K562 (cell line): ENCODE results near the gene DHRS4L2. TPM values are rescaled to one million over a fixed set of nuclear protein-coding genes. Genes with fewer than 3 reads are reported as not detected.

Experiments used
- BRCA1 ChIP-seq, 2 experiments: fragments of 450-650 bp in 1 of 2; sonication (generic) in 1 of 2; formaldehyde crosslinking in 1 of 2; IDR thresholded peaks; 2 replicates each; pipeline versions ENCODE4 v1.5.0 to v1.6.1; 2017 to 2020; ENCODE audit warnings: mild to moderate bottlenecking in 1 of 2, missing genetic modification reagents in 1 of 2
- EP400 ChIP-seq: fragments of 450-650 bp; IDR thresholded peaks from 2 replicates; pipeline ENCODE4 v1.6.1; 2017; ENCODE audit warnings: antibody characterized with exemption, mild to moderate bottlenecking, moderate library complexity
- FOXJ3 ChIP-seq: sonication (generic); formaldehyde crosslinking; IDR thresholded peaks from 2 replicates; pipeline ENCODE4 v1.4.0; 2020; ENCODE audit warnings: mild to moderate bottlenecking, missing genetic modification reagents
- HMGN3 ChIP-seq: IDR thresholded peaks from 2 replicates; pipeline ENCODE4 v1.6.1; 2011; ENCODE audit warnings: borderline replicate concordance, low read depth, mild to moderate bottlenecking, mixed read lengths, low read length; ENCODE audit not compliant: insufficient read length; ENCODE audit errors: extremely low read depth
- KAT8 ChIP-seq: fragments of 450-650 bp; IDR thresholded peaks from 2 replicates; pipeline ENCODE4 v1.6.1; 2016; ENCODE audit warnings: low read depth, mild to moderate bottlenecking
- KLF10 ChIP-seq: fragments of 250-450 bp; sonication (Bioruptor Pico); IDR thresholded peaks from 2 replicates; pipeline ENCODE4 v1.6.1; 2021; ENCODE audit warnings: matching md5 sums
- MEIS2 ChIP-seq: fragments of 450-650 bp; IDR thresholded peaks from 2 replicates; pipeline ENCODE4 v1.6.1; 2014; ENCODE audit warnings: mild to moderate bottlenecking; ENCODE audit not compliant: partially characterized antibody
- NR0B1 ChIP-seq: fragments of 450-650 bp; IDR thresholded peaks from one replicate; pipeline ENCODE4 v1.6.1; 2018; ENCODE audit warnings: mild to moderate bottlenecking, moderate library complexity; ENCODE audit not compliant: partially characterized antibody
- POU5F1 ChIP-seq: fragments of 150-350 bp; IDR thresholded peaks from 2 replicates; pipeline ENCODE4 v1.6.1; 2014; ENCODE audit warnings: borderline replicate concordance, low read length, low read depth, mild to moderate bottlenecking; ENCODE audit not compliant: partially characterized antibody
- RB1 ChIP-seq: fragments of 450-650 bp; IDR thresholded peaks from 2 replicates; pipeline ENCODE4 v1.6.1; 2017; ENCODE audit warnings: low read depth, mild to moderate bottlenecking
- SIN3B ChIP-seq: fragments of 450-650 bp; IDR thresholded peaks from 2 replicates; pipeline ENCODE4 v1.6.1; 2017; ENCODE audit warnings: low read depth, mild to moderate bottlenecking, moderate library complexity
- SNIP1 ChIP-seq: fragments of 450-650 bp; IDR thresholded peaks from 2 replicates; pipeline ENCODE4 v1.7.1; 2017; ENCODE audit warnings: low read depth, mild to moderate bottlenecking
- SPI1 ChIP-seq: IDR thresholded peaks from 2 replicates; pipeline ENCODE4 v1.6.1; 2011; ENCODE audit warnings: low read depth, low read length, control low read depth, borderline replicate concordance
- TRIM28 ChIP-seq: fragments of 450-650 bp; IDR thresholded peaks from 2 replicates; pipeline ENCODE4 v1.6.1; 2017
- USF2 ChIP-seq: sonication (generic); formaldehyde crosslinking; IDR thresholded peaks from 2 replicates; pipeline ENCODE4 v1.5.0; 2020; ENCODE audit warnings: missing genetic modification reagents
- ZC3H4 ChIP-seq: sonication (generic); formaldehyde crosslinking; IDR thresholded peaks from 2 replicates; pipeline ENCODE4 v1.9.0; 2021; ENCODE audit warnings: missing genetic modification reagents, borderline replicate concordance
- ZNF318 ChIP-seq, 2 experiments: fragments of 450-650 bp; IDR thresholded peaks; 2 replicates each; pipeline ENCODE4 v1.6.1; 2016; ENCODE audit warnings: mild to moderate bottlenecking in 2 of 2, borderline replicate concordance in 1 of 2, low read depth in 1 of 2, moderate library complexity in 1 of 2
- ZNF764 ChIP-seq: fragments of 250-450 bp; sonication (Bioruptor Pico); IDR thresholded peaks from 2 replicates; pipeline ENCODE4 v1.4.0; 2020; ENCODE audit warnings: low read depth, mild to moderate bottlenecking, moderate library complexity
- polyA plus RNA-seq, 8 experiments: library from polyadenylated mRNA; depleted of rRNA in 4 of 8; stranded (reverse) in 5 of 8; unstranded in 3 of 8; fragments of >200 nt; fragmentation: Nextera tagmentation in 2 of 8; fragmentation: Illumina TruSeq in 1 of 8; extraction: Ambion mirVana in 2 of 8; extraction: Trizol in 1 of 8; gene quantifications; 2 replicates each; pipeline versions ENCODE4 v1.2.1 to v1.2.3, GENCODE V29; 2011 to 2014; ENCODE audit warnings: inconsistent platforms in 1 of 8, missing spikeins in 1 of 8
- total RNA-seq, 7 experiments: library from RNA; depleted of rRNA in 6 of 7; stranded (reverse); fragments of >200 nt in 6 of 7; fragmentation: Illumina TruSeq in 2 of 7; extraction: Trizol in 2 of 7; gene quantifications; 2 replicates each; pipeline versions ENCODE4 v1.2.1 to v1.2.3, GENCODE V29; 2011 to 2021; ENCODE audit warnings: low replicate concordance in 1 of 7

The DHRS4L2 gene
- total and polyA plus RNA-seq, 9 of the 15 experiments (the other 6 are each of a cell fraction or from before 2014, with no cell fraction given), result 2.3 to 13.7 (median 8.1) TPM

GRCh38 chr14:23953464-23954278 is 35.1 kb upstream of the DHRS4L2 start, which contains the start of gene DHRS4 (continued):
- TF ChIP-seq NR0B1 (no peak), BRCA1 (IDR thresholded peaks at IDR 0.05) (no peak), BRCA1 (CRISPR knock-in tag; IDR thresholded peaks at IDR 0.05) (no peak), KAT8 (no peak), ZNF318 (IDR thresholded peaks at IDR 0.05; ENCODE audit: borderline replicate concordance in 1 of 2, low read depth in 1 of 2) (no peak), SNIP1 (no peak), HMGN3 (peak; percentile 56), ZC3H4 (CRISPR knock-in tag) (no peak), POU5F1 (no peak), FOXJ3 (no peak), KLF10 (no peak), SPI1 (no peak), ZNF764 (CRISPR knock-in tag) (no peak), MEIS2 (no peak), RB1 (no peak), SIN3B (no peak), EP400 (peak; percentile 64; the same call in 1 of the 2 replicates), USF2 (CRISPR knock-in tag) (no peak), TRIM28 (no peak)
